ENCODE data around the gene MRPL9.

MRPL9 gene

DNA sequence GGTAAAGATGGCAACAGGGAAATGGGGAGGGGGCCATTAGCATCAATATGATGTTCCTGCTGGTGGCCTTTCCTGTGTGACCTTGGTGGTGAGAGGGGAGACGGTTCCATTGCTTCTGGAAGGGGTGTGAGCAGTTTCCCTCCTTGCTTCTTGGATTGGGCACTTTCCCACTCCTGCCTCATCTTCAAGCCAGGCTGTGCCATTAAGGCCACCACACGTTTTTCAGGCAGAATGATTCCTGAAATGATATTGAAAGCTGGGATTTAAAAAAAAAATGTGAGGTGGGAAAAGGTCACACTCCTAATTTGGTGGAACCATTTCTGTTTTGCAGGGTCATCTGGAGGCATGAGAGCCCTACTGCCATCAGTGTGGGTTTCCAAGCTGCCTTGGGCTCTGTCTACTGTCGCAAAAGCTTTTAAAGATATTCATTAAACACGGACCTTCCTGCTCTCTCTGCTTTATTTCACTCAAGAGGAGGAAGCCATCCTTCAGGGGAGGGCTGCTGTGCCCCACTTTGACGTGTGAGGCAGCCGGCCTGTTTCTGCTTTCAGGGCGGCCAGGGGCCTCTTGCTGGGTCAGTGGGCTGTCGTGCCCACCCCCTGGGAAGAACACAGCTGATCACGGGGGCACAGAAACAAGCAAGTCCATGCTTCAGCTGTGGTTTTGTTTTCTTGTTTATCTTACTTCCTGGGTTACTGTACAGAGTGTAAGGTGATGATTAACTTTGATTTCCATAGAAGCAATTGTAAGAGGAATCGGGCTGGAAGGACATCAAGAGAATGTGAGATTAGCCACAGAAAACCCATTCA, 33.9 kb downstream of the MRPL9 start:
- no peak for DNase-seq

GRCh38 chr1:151728151-151729054, 34.9 kb downstream of the MRPL9 start:
- peak; percentile 4 for DNase-seq

GRCh38 chr1:151723726-151724370, 39.4 kb downstream of the MRPL9 start:
- no peak for DNase-seq

GRCh38 chr1:151721788-151722510, 41.3 kb downstream of the MRPL9 start:
- DNase-seq = no peak

DNA sequence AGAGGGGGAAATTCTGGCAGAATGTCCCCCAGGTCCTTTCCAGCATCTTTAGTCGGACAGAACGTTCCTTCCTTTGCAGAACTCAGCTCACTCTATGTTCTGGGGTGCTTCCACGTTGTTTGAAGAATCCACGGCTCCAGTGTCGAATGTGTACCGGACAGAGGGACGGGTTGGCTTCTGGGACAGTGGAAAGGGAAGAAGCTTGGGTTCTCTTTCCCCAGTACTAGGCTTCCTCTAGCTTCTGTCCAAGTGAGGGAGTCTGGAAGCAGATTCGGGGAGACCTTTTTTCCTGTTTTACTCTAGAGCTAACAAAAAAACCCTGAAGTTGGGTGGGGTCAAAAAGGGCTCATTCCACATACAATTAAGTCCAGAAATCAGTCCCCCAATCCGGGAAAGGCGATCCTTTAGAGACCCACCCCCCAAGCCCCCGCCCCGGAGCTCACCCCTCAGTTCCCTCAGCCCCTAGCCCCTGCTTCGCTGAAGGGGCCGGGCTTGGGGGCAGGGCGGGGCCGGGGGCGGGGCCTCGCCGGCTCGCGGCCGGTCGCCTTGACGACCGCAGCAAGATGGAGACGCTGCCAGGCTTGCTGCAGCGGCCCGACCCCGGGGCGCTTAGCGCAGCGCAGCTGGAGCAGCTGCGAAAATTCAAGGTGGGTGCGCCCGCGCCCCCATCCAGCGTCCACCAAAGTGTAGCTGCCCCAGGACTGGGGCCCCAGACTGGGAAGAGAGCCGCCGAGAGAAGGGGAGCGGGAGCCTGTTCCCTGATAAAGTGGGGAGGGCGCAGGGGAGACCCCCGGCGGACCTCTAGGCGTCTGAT, 42.1 kb downstream of the MRPL9 start, which contains the start of gene RIIAD1:
TSS of gene RIIAD1 (plus strand) at position 549 of the 814 bp plus-strand sequence. CDS start at position 564, 15 bp downstream.
- DNase-seq = peak; percentile 49

DNA sequence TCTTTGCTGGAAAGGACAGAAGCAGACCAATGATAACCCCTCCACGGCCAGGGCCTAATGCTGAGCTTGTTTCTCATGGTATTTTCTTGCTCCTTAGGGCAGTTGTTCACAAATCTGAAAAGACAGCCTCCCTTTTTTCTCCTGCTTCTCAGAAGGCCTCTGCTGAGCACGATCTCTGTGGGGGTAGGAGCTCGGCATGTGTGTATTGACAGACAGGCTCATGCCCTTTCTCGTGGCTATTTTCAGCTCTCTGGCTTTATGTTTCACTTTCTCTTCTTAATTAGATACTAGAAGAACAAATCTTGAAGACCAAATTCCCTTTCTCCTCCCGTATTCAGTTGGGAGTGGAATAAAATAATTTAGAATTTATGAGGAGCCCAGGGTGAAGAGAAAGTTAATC, 42.7 kb downstream of the MRPL9 start:
- DNase-seq = no peak

DNA sequence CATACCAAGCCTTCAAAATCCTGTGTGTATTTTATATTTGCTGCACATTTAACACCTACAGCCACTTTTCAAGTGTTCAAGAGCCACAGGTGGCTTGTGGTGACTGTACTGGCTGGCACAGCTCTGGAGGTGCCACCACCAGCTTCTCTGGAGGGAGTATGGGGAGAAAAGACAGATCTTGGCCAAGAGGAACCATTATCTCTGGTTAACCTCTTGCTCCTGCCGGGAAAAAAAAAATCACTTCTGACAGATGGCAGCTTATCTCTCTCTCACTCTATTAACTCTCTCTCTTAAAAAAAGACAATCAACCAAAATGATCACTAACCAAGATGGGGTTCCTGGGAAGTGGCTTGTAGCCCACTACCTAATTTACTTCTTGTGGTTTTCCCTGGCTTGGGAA, 43.2 kb downstream of the MRPL9 start:
- DNase-seq = no peak

DNA sequence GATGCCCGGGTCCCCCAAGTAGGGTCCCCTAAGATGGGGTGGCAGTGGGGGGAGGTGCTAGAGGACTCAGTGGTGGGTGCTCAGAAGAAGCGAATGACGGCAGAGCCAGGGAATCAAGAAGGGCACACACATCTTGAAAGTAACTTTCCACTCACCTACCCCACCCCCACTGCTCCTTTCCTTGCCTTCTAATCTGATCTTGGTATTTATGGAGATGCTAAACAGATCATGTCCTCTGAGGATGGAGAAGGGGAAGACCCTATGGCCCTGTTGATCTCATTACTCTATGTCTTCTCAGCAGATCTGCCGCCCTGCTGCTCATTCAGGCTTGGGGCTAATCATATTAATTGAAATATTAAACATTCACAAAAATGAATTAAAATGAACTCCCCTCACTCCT, 44.6 kb downstream of the MRPL9 start:
- no peak for DNase-seq

GRCh38 chr1:151718011-151718431, 45.3 kb downstream of the MRPL9 start:
- no peak for DNase-seq

- DNase-seq = peak; percentile 95
These were observed 46.3 kb downstream of the MRPL9 start, which contains the start of gene CELF3 for GRCh38 chr1:151716771-151717631. Gene CELF3, minus strand, starts transcription at chr1:151716803. Its CDS starts 783 bp downstream, at chr1:151716020.

DNA sequence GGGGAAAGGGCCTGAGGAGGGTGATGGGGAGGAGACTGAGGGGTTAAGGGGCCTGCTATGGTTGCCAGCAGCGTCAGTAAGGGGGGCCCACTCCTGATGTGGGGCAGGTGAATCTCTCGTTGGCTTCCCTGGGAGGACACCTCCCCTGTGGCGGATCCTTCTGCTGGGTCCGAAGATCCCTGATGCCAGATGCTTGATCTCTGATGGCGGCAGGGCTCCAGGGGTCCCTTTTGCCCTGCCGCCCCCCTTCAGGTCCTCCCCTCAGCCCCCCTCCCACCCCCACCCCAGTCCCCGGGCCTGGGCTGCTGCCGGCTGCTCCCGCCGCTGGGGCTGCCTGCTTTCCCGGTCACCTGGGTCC, 46.9 kb downstream of the MRPL9 start:
- no peak for DNase-seq

DNA sequence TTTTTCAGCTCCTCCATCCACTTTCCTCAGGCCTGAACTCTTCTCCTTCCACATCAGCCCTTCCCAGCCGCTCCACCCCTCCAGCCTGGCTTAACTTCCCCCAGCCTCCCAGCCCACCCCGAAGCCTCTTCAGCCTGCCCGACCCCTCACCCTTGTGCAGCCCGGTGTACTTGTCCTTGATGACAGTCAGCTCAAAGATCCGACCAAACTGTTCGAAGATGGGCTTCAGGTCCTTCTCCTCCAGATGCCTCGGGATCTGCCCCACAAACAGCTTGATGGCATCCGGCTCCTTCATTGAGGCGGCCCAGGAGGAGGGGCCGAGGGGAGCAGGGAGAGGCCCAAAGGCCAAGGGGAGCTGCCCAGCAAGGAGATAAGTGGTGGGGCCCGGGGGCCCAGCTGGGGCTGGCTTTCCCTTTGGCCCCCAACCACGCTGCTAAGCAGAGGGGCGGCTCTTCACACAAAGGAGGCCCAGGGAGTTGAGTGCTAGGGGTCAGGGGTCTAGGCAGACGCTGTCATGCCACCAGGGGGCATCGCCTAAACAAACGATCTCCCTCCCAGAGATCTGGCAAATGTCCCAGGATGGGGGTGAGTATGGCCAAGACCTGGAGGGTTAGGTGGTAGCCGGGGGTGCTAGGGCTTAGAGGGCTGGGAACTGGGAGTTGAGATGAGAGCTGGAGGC, 47.4 kb downstream of the MRPL9 start:
- peak; percentile 88 for DNase-seq

GRCh38 chr1:151714820-151715725, 48.2 kb downstream of the MRPL9 start:
- DNase-seq = no peak

GRCh38 chr1:151713874-151714273, 49.4 kb downstream of the MRPL9 start:
- DNase-seq = no peak

GRCh38 chr1:151713044-151713443, 50.3 kb downstream of the MRPL9 start:
- DNase-seq = no peak

DNA sequence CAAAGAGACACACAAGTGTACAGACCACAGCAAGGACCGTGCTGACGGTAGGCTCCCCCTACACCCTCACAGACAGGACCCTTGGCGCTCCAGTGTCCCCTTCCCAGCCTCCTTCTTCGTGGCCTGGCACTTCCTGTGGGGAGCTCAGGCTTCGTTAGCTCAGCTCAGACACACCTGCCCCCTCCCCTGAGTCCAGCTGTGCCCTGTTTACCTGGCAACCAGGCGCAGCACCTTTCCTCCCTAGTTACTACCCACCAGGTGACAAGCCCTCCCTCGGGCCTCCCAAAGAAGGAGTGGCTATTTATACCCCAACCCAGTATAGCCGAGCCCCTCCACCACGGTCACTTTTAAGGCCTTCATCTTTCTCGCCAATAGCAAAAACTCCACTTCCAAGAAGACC, 51.3 kb downstream of the MRPL9 start:
- peak; percentile 81 for DNase-seq

DNA sequence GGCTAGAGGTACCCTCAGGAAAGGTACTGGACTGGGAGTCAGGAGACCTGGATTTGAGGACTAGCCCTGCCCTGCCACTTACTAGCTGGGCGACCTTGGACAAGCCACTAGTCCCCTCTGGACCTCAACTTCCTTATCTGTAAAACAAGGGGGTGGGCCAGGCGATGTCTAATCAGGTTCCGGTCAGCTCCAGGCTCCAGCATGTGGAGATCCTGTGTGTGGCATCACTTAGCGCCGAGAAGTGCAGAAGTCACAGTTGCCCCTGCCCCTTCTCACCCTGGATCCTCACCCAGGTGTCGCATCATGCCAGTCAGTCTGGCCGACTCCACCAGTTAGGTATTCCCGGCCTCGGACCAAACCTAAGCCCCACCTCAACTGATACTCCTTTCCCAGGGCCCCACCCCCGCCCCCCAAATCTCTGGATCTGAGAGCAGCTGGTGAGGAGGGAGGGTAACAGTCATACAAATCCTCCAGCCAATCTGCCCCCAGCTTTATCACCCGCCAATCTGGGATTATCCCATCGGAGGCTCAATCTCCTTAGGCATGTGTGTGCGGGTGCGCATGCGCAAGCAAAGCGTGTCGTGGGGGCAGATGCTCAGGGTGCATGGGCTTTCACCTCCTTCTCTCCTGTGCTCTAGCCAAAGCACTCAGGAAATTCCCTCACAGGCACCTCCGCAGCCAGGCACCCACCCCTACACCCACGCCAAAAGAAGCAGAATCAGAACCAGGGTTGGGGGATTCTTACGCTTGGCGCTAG, 52.1 kb downstream of the MRPL9 start:
- DNase-seq = no peak

DNA sequence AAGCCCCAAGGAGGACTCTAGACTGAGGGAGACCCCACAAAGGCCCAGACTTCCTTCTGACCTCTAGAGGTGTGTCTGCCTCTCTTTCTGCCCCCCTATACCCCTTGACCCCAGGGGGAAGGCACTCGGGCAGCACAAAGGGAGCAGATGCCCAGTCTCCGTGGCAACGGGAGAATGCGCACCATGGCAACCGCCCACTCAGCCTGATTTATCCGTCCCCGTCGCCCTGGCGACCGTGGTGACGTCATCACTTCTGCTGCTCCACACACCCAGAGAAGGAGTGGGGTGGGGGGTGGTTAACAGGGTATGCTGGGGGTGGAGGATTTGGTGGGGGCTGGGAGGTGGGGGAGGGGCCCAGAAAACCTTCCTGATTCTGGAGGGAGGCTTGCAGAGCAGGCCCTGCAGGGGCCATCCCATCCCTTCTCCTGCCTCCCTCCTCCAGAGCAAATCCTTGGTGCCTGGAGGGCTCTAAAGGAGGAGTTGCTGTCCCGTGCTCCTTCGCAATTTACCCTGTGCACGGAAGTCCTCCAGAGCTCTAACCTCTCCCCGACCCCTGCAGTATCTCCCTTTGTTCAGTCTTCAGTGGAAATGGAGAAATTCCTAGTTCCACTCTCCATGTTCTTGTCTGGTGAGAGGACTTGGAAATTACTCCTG, 53.0 kb downstream of the MRPL9 start:
- peak; percentile 64 for DNase-seq

Data from NCI-H146 (cell line).